Mesothelial cell of epicardium (in vitro differentiated cells): ENCODE data around the gene RGS17. TPM values are rescaled to one million over a fixed set of nuclear protein-coding genes. Genes with fewer than 3 reads are reported as not detected.
"Not testable (repeated sequence)": the region's sequence is repeated elsewhere in the genome, so short reads cannot be mapped to it uniquely, and the experiment has no call there.

Experiments
- DNase-seq, 2 experiments: peaks; one replicate each; pipeline ENCODE4 v3.0.0; 2021; ENCODE audit warnings: low spot score in 2 of 2; ENCODE audit not compliant: unreplicated experiment in 2 of 2
- H3K27ac Mint-ChIP-seq: 2 replicates; pipeline ENCODE4 v1.8.0; 2021; ENCODE audit warnings: mixed read lengths
- H3K27me3 Mint-ChIP-seq: 2 replicates; pipeline ENCODE4 v1.8.0; 2021; ENCODE audit warnings: low read depth, mixed read lengths
- H3K36me3 Mint-ChIP-seq: 2 replicates; pipeline ENCODE4 v1.8.0; 2021; ENCODE audit warnings: mixed read lengths
- H3K4me1 Mint-ChIP-seq: 2 replicates; pipeline ENCODE4 v1.8.0; 2021; ENCODE audit warnings: mixed read lengths
- H3K4me3 Mint-ChIP-seq: 2 replicates; pipeline ENCODE4 v1.8.0; 2021; ENCODE audit warnings: mild to moderate bottlenecking, moderate library complexity, mixed read lengths
- H3K9me3 Mint-ChIP-seq: 2 replicates; pipeline ENCODE4 v1.8.0; 2021; ENCODE audit warnings: mixed read lengths
- total RNA-seq: library from RNA; stranded (reverse); gene quantifications from 3 replicates; pipeline ENCODE4 v1.2.1, GENCODE V29; 2021
- TF ChIP-seq, protein P1 (sequence below): fragments of 200-600 bp; sonication (generic); IDR thresholded peaks from one replicate; pipeline ENCODE4 v1.5.0; 2021; ENCODE audit warnings: antibody characterized with exemption; ENCODE audit not compliant: unreplicated experiment

The RGS17 gene
- total RNA-seq, 1 donor from 2014 or later, result 1.3 TPM

DNA sequence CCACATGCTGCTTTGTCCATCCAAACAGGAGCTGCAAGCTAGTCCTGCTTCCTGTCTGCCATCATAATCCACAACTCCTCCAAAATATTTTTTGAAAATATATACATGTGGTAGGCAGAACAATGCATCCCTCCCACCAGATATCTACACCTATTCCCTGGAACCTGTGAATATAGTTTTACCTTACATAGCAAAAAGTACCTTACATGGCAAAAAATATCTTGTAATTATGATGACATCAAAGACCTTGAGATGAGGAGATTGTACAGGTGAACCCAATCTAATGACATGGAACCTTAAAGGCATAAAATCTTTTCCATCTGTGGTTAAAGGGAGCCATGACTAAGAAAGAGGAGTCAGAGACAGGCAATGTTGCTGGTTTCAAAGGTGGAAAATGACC lies 15.3 kb upstream of the RGS17 start:
- H3K4me3 Mint-ChIP-seq, result no peak overlapping the region
- H3K4me1 Mint-ChIP-seq, result no peaks in the 10 kb centered on the region
- TF ChIP-seq, protein P1, sequence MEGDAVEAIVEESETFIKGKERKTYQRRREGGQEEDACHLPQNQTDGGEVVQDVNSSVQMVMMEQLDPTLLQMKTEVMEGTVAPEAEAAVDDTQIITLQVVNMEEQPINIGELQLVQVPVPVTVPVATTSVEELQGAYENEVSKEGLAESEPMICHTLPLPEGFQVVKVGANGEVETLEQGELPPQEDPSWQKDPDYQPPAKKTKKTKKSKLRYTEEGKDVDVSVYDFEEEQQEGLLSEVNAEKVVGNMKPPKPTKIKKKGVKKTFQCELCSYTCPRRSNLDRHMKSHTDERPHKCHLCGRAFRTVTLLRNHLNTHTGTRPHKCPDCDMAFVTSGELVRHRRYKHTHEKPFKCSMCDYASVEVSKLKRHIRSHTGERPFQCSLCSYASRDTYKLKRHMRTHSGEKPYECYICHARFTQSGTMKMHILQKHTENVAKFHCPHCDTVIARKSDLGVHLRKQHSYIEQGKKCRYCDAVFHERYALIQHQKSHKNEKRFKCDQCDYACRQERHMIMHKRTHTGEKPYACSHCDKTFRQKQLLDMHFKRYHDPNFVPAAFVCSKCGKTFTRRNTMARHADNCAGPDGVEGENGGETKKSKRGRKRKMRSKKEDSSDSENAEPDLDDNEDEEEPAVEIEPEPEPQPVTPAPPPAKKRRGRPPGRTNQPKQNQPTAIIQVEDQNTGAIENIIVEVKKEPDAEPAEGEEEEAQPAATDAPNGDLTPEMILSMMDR, result no peak
- peaks cover 20% of the 10 kb centered on the region for H3K27me3 Mint-ChIP-seq
- no peak overlapping the region for H3K27ac Mint-ChIP-seq
- H3K36me3 Mint-ChIP-seq, result no peaks in the 10 kb centered on the region
- no peak for DNase-seq
- H3K9me3 Mint-ChIP-seq, result peaks cover 6% of the 10 kb centered on the region

DNA sequence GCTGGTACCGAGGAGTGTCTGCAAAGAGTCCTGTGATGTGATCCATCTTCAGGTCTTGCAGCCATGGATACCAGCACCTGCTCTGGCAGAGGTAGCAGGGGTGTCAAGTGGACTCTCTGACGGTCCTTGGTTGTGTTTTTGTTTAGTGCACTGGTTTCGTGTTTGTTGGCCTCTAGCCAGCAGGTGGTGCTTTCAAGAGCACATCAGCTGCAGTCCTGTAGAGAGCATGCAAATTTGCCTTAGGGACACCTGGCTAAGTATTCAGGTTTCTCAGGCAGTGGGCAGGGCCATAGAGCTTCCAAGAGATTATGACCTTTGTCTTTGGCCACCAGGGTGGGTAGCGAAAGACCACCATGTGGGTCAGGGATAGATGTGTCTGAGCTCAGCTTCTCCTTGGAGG lies 14.5 kb upstream of the RGS17 start:
- H3K9me3 Mint-ChIP-seq, result peaks cover 6% of the 10 kb centered on the region
- no peaks in the 10 kb centered on the region for H3K4me1 Mint-ChIP-seq
- no peaks in the 10 kb centered on the region for H3K36me3 Mint-ChIP-seq
- no peak overlapping the region for H3K4me3 Mint-ChIP-seq
- DNase-seq, result no peak
- H3K27me3 Mint-ChIP-seq, result peaks cover 20% of the 10 kb centered on the region
- TF ChIP-seq, protein P1, result no peak
- no peak overlapping the region for H3K27ac Mint-ChIP-seq

DNA sequence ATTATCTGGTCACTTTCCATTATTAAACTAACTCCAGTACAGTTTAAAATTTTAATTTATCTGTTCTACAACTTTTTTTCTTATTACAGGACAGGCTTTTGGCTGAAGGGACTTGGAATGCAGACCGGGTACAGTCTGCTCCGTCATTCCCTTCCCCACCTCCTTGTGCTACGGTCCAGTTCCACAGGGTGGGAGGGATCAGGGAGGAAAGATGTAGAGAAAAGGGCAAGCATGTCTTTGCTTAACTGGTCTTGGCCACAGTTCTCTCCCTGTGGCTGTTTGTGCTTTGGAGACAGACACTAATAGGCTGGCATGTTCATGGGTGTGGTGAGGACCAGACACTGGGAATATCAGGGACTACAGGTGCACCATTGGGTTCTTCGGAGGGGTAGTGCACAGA lies 12.1 kb upstream of the RGS17 start:
- no peak overlapping the region for H3K4me3 Mint-ChIP-seq
- peaks cover 16% of the 10 kb centered on the region for H3K27me3 Mint-ChIP-seq
- H3K4me1 Mint-ChIP-seq, result no peaks in the 10 kb centered on the region
- peaks cover 4% of the 10 kb centered on the region for H3K9me3 Mint-ChIP-seq
- no peaks in the 10 kb centered on the region for H3K36me3 Mint-ChIP-seq
- TF ChIP-seq, protein P1, result no peak
- DNase-seq, result no peak
- H3K27ac Mint-ChIP-seq, result no peak overlapping the region

DNA sequence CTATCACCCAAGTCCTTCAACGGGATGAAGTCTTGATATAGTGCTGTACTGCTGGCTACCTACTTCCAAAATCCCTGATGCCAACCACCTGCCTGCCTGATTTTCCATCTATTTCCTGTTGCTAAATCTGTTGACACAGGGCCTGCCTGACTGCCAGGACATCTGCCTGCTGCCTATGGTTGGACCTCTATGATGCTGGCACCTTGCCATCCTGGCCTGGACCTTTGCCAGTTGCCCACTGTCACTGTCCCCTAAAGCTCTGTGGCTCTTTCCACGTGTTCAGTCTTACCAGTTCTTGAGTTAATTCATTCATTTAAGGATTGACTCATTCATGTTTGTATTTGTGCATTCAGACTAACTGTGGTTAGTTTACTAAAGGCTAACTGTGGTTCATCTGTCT lies 9.2 kb upstream of the RGS17 start:
- Mint-ChIP-seq H3K36me3 (no peaks in the 10 kb centered on the region), H3K27me3 (peaks cover 15% of the 10 kb centered on the region), H3K4me1 (no peaks in the 10 kb centered on the region), H3K27ac (no peak overlapping the region), H3K4me3 (no peak overlapping the region), H3K9me3 (no peaks in the 10 kb centered on the region)
- DNase-seq, result no peak
- TF ChIP-seq, protein P1, result no peak

DNA sequence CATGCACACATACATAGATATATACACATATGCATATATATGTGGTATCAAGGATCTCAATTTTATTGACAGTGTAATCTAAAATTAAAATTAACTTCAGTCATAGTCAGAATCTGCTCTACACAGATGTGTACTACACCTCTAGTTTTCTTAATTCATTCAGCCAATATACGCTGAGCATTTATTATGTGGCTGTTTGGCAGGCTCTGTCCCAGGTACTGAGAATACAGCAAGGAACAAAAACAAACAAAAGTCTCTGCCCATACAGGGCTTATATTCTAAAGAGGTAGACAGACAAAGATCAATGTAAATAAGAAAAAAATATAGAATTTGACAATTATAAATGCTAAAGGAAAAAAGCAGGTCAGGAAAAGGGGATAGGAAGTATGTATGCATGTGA lies 7.8 kb upstream of the RGS17 start:
- Mint-ChIP-seq H3K36me3 (no peaks in the 10 kb centered on the region), H3K9me3 (no peaks in the 10 kb centered on the region), H3K27ac (no peak overlapping the region), H3K4me3 (no peak overlapping the region), H3K27me3 (peaks cover 12% of the 10 kb centered on the region), H3K4me1 (no peaks in the 10 kb centered on the region)
- no peak for DNase-seq
- TF ChIP-seq, protein P1, result no peak

DNA sequence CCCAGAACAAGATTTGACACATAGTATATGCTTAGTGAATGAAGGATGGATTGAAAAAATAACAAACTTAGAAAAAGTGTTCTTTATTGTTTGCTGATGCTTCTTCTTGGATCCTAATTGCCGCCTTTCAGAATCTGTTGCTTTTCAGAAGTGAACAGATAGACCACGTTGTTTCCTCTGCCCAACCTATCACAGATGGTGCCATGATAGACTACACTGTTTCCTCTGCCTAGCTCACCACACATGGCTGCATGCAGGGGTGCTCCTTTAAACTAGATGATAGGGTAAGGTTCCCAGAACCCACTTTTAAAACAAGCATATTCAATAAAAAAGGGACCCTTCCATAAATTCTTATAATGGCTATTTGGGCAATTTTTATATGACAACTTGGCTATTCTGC lies 4.6 kb upstream of the RGS17 start:
- no peak overlapping the region for H3K4me3 Mint-ChIP-seq
- H3K27ac Mint-ChIP-seq, result no peak overlapping the region
- H3K36me3 Mint-ChIP-seq, result no peaks in the 10 kb centered on the region
- peaks cover 2% of the 10 kb centered on the region for H3K4me1 Mint-ChIP-seq
- TF ChIP-seq, protein P1, result no peak
- H3K27me3 Mint-ChIP-seq, result peaks cover 29% of the 10 kb centered on the region
- no peak for DNase-seq
- peaks cover 6% of the 10 kb centered on the region for H3K9me3 Mint-ChIP-seq

DNA sequence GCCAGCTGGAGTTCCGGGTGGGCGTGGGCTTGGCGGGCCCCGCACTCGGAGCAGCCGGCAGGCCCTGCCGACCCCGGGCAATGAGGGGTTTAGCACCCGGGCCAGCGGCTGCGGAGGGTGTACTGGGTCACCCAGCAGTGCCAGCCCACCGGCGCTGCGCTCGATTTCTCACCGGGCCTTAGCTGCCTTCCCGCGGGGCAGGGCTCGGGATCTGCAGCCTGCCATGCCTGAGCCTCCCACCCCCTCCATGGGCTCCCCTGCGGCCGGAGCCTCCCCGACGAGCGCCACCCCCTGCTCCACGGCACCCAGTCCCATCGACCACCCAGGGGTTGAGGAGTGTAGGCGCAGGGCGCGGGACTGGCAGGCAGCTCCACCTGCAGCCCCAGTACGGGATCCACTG lies 2.6 kb upstream of the RGS17 start:
- Mint-ChIP-seq H3K27me3 (peaks cover 47% of the 10 kb centered on the region), H3K4me1 (peaks cover 11% of the 10 kb centered on the region)
- not testable (repeated sequence) for H3K27ac Mint-ChIP-seq, DNase-seq, H3K36me3 Mint-ChIP-seq, H3K9me3 Mint-ChIP-seq, H3K4me3 Mint-ChIP-seq
